Lower leg skin (tissue), 3 donors: Measurements from ENCODE around the gene RFPL3.

Source experiments
- POLR2A ChIP-seq, 2 donors: fragments of 450-650 bp; IDR thresholded peaks; one replicate each; pipeline ENCODE4 v1.6.1; 2016 to 2017; ENCODE audit warnings: antibody characterized with exemption in 2 of 2, mild to moderate bottlenecking in 1 of 2, moderate library complexity in 1 of 2
- TF ChIP-seq, protein P1 (sequence below), 3 donors: fragments of 450-650 bp; IDR thresholded peaks; one replicate each; pipeline ENCODE4 v1.5.1; 2016; ENCODE audit warnings: antibody characterized with exemption in 3 of 3, mild to moderate bottlenecking in 3 of 3, moderate library complexity in 2 of 3

DNA sequence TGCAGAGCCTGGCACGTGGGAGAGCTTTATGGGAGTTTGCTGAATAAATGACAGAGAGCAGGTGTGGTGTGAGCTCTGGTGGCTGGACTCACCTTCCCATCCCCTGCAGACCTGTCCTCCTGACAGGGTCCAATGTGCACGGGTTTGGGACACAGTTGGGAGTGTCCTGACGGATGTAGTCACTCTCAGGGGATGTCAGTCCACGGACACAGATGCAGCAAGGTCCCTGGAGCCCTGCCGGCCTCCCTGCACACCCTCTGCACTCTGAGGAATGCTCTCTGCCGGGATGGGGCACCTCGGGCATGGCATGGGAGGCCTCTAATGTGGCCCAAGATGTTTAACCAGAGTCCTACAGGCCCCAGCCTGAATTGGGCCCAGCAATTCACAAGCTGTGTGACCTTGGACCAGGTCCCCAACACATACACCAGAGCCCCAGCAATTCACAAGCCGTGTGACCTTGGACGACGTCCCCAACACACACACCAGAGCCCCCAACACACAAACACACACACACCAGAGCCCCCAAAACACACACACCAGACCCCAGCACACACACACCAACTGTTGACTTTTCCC is 30.0 kb upstream of the RFPL3 start:
- TF ChIP-seq, protein P1, sequence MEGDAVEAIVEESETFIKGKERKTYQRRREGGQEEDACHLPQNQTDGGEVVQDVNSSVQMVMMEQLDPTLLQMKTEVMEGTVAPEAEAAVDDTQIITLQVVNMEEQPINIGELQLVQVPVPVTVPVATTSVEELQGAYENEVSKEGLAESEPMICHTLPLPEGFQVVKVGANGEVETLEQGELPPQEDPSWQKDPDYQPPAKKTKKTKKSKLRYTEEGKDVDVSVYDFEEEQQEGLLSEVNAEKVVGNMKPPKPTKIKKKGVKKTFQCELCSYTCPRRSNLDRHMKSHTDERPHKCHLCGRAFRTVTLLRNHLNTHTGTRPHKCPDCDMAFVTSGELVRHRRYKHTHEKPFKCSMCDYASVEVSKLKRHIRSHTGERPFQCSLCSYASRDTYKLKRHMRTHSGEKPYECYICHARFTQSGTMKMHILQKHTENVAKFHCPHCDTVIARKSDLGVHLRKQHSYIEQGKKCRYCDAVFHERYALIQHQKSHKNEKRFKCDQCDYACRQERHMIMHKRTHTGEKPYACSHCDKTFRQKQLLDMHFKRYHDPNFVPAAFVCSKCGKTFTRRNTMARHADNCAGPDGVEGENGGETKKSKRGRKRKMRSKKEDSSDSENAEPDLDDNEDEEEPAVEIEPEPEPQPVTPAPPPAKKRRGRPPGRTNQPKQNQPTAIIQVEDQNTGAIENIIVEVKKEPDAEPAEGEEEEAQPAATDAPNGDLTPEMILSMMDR (IDR thresholded peaks at IDR 0.05): no peak
- no peak for TF ChIP-seq POLR2A (IDR thresholded peaks at IDR 0.05)
